OCI-LY3 (cell line): ENCODE measurements around the gene COL20A1.

Experiments
- H2AFZ ChIP-seq: fragments of 200-600, 300-600 bp; shearing (Covaris generic); 2 replicates; pipeline ENCODE4 v1.6.0; 2014; ENCODE audit warnings: antibody characterized with exemption, low read depth, low read length
- H3K27ac ChIP-seq: fragments of 200-600, 300-600 bp; sonication (generic); 2 replicates; pipeline ENCODE4 v1.5.1; 2014; ENCODE audit warnings: mild to moderate bottlenecking, low read length, moderate library complexity, mixed read lengths
- H3K27me3 ChIP-seq: fragments of 200-600, 300-600 bp; sonication (generic); 2 replicates; pipeline ENCODE4 v1.6.1; 2014; ENCODE audit warnings: low read depth, low read length, mixed read lengths
- H3K36me3 ChIP-seq: fragments of 200-600, 300-600 bp; sonication (generic); replicated peaks from 2 replicates; pipeline ENCODE3; 2014; ENCODE audit warnings: low read depth, low read length, mixed read lengths
- H3K4me1 ChIP-seq: fragments of 300-600, 200-600 bp; sonication (generic); 2 replicates; pipeline ENCODE4 v1.6.1; 2014; ENCODE audit warnings: low read length, mixed read lengths
- H3K4me2 ChIP-seq: fragments of 200-600, 300-600 bp; sonication (generic); 2 replicates; pipeline ENCODE4 v1.6.1; 2014; ENCODE audit warnings: low read length, mixed read lengths
- H3K4me3 ChIP-seq: fragments of 300-600, 200-600 bp; sonication (generic); 2 replicates; pipeline ENCODE4 v1.5.1; 2014; ENCODE audit warnings: antibody characterized with exemption, mild to moderate bottlenecking, low read length, moderate library complexity
- H3K79me2 ChIP-seq: fragments of 300-600, 200-600 bp; shearing (Covaris generic); 2 replicates; pipeline ENCODE4 v1.6.1; 2014; ENCODE audit warnings: mild to moderate bottlenecking, low read length, mixed read lengths
- H3K9ac ChIP-seq: fragments of 300-600, 200-600 bp; shearing (Covaris generic); 2 replicates; pipeline ENCODE4 v1.6.0; 2014; ENCODE audit warnings: mild to moderate bottlenecking, low read length, moderate library complexity
- H3K9me3 ChIP-seq: fragments of 200-600, 300-600 bp; shearing (Covaris generic); 2 replicates; pipeline ENCODE4 v1.6.1; 2014; ENCODE audit warnings: low read length, mixed read lengths; ENCODE audit not compliant: insufficient read depth
- H4K20me1 ChIP-seq: fragments of 200-600, 300-600 bp; sonication (generic); 2 replicates; pipeline ENCODE4 v1.6.1; 2016; ENCODE audit warnings: low read length, mixed read lengths; ENCODE audit not compliant: insufficient read depth
- EZH2phosphoT487 ChIP-seq: fragments of 200-600 bp; shearing (Covaris generic); IDR thresholded peaks from 2 replicates; pipeline ENCODE4 v1.6.1; 2018; ENCODE audit warnings: antibody characterized with exemption, mixed run types, low read depth
- TF ChIP-seq, protein P1 (sequence below): fragments of 200-600, 300-600 bp; sonication (generic); IDR thresholded peaks from 2 replicates; pipeline ENCODE4 v1.5.1; 2014; ENCODE audit warnings: antibody characterized with exemption, low read length, low read depth

COL20A1 gene

DNA sequence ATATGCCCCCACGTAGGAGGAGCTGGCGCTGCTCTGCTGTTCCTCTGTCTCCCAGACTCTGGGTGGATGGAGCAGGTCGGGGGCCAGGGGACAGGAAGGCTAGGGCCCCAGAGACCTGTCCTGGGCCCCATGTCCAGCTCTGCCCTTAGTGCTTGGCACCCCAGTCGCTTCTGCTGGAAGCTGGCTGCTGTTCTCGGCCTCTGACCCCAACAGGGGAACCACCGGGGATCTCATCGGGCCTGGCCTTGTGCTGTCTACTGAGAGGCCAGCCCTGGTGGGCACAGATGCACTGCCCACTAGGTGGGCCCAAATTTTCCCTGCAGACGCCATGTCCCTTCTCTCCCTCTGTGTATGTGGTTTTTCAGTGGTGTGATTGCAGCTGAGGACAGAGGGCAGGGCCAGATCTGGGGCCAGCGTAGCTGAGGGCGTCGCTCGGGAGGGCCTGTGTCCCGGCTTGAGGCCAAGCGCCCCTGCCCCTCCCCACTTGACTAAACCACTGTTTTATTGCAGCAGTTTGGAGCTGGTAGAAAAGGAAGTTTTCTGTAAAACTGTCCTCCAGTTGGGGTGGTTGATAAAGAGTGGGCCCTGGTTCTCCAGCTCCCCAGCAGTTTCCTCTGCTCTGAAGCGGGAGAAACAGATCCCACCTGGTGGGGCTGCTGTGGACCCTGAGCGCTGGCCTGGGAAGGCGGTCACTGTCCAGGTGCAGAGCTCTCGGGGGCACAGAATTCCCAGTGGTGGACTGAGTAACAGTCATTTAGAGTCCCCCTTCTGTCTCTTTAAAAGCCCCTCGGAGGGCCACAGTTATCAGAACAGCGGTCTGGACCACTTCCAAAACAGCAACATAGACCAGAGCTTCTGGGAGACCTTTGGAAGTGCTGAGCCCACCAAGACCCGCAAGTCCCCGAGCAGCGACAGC, 5.9 kb upstream of the COL20A1 start:
- H3K4me1 ChIP-seq: no peaks in the 10 kb centered on the region
- no peaks in the 10 kb centered on the region for H3K79me2 ChIP-seq
- H3K9ac ChIP-seq: no peak overlapping the region
- no peak overlapping the region for H3K27ac ChIP-seq
- TF ChIP-seq, protein P1, sequence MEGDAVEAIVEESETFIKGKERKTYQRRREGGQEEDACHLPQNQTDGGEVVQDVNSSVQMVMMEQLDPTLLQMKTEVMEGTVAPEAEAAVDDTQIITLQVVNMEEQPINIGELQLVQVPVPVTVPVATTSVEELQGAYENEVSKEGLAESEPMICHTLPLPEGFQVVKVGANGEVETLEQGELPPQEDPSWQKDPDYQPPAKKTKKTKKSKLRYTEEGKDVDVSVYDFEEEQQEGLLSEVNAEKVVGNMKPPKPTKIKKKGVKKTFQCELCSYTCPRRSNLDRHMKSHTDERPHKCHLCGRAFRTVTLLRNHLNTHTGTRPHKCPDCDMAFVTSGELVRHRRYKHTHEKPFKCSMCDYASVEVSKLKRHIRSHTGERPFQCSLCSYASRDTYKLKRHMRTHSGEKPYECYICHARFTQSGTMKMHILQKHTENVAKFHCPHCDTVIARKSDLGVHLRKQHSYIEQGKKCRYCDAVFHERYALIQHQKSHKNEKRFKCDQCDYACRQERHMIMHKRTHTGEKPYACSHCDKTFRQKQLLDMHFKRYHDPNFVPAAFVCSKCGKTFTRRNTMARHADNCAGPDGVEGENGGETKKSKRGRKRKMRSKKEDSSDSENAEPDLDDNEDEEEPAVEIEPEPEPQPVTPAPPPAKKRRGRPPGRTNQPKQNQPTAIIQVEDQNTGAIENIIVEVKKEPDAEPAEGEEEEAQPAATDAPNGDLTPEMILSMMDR: no peak
- no peak for TF ChIP-seq EZH2phosphoT487
- H2AFZ ChIP-seq: no peak overlapping the region
- peaks cover 9% of the 10 kb centered on the region for H3K36me3 ChIP-seq
- no peaks in the 10 kb centered on the region for H3K9me3 ChIP-seq
- no peak overlapping the region for H3K4me3 ChIP-seq
- no peaks in the 10 kb centered on the region for H4K20me1 ChIP-seq
- H3K27me3 ChIP-seq: no peaks in the 10 kb centered on the region
- no peak overlapping the region for H3K4me2 ChIP-seq

GRCh38 chr20:63287697-63288580, 5.0 kb upstream of the COL20A1 start:
- Histone ChIP-seq H3K27me3 (no peaks in the 10 kb centered on the region), H3K27ac (no peak overlapping the region), H3K79me2 (no peaks in the 10 kb centered on the region), H3K4me1 (no peaks in the 10 kb centered on the region), H2AFZ (no peak overlapping the region), H3K9ac (no peak overlapping the region), H3K36me3 (peaks cover 9% of the 10 kb centered on the region), H3K9me3 (no peaks in the 10 kb centered on the region), H3K4me3 (no peak overlapping the region), H4K20me1 (no peaks in the 10 kb centered on the region), H3K4me2 (no peak overlapping the region)
- TF ChIP-seq, protein P1: no peak
- TF ChIP-seq EZH2phosphoT487: no peak

DNA sequence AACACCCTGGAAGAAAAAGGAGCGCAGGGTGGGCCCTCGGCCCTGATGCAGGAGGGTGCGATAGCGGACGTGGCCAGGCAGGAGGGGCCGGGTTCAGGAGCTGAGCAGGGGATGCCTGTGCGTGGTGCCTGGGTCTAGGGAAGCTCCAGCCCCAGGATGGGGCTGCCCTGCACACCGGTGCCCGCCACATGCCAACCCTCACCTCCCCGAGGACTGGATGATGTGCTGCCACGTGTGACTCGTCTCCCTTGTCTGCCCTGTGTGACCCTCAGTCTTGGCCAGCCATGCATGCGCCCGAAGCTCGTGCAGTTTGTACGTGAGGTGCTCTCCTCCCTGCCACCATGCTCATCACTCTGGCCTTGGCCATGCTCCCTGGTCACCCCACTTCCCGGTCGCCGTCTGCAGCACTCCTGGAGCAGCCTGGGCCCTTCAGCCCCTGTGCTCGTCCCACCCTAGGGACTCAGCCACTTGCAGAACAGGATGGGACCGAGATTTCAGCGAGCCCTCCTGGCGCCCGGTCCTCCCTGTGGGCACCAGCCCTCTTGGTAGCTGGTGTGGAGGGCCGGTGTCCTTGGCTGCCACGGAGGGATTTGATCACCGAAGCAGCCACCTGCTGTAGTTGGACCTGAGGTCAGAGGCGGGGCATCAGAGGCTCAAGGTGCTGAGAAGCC, 4.3 kb upstream of the COL20A1 start:
- Histone ChIP-seq H3K27ac (no peak overlapping the region), H3K36me3 (peaks cover 9% of the 10 kb centered on the region), H3K4me2 (no peak overlapping the region), H3K9me3 (no peaks in the 10 kb centered on the region), H4K20me1 (no peaks in the 10 kb centered on the region), H2AFZ (no peak overlapping the region), H3K4me1 (no peaks in the 10 kb centered on the region), H3K79me2 (no peaks in the 10 kb centered on the region), H3K4me3 (no peak overlapping the region), H3K27me3 (no peaks in the 10 kb centered on the region), H3K9ac (no peak overlapping the region)
- no peak for TF ChIP-seq EZH2phosphoT487
- TF ChIP-seq, protein P1: no peak
